ENCODE results near the gene ATAD5. TPM values are rescaled to one million over a fixed set of nuclear protein-coding genes. Genes with fewer than 3 reads are reported as not detected.
A peak's percentile ranks its signal among the peaks of the same experiment; 100 is the strongest.
"Not testable (repeated sequence)": the region's sequence is repeated elsewhere in the genome, so short reads cannot be mapped to it uniquely, and the experiment has no call there.

The ATAD5 gene
- total RNA-seq, 1 donor from 2014 or later, result 1.6 TPM

DNA sequence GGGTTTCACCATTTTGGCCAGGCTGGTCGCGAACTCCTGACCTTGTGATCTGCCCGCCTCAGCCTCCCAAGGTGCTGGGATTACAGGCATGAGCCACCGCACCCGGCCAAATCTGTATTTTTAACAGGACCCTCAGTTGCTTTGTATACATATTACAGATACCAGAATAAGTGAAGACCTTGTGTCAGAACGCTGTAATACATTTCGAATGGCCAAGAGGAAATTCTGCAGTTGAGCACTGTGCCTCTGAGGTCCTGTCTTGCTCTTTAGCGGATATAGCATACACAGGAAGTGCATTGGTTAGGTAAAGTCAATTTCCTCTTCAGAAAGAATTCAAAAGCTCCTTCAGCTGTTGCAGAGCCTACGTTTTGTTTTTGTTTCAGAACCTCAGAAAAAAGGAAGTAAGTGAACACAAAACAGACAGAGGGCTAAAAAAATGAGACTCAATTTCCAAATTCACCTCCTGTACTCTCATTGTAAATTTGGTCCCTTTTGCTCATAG is 22.9 kb upstream of the ATAD5 start:
- Histone ChIP-seq H3K27ac (peak overlapping the region; percentile 60), H3K27me3 (ENCODE audit: low read depth) (no peaks in the 10 kb centered on the region), H3K9me3 (no peaks in the 10 kb centered on the region), H3K36me3 (peaks cover 20% of the 10 kb centered on the region), H3K4me3 (no peak overlapping the region), H3K4me1 (peaks cover 52% of the 10 kb centered on the region)
- intact Hi-C loops (cut with DNase I), result no loop called here
- peak; percentile 81 to 82 for ATAC-seq
- no peak for DNase-seq
- TF ChIP-seq, protein P1, sequence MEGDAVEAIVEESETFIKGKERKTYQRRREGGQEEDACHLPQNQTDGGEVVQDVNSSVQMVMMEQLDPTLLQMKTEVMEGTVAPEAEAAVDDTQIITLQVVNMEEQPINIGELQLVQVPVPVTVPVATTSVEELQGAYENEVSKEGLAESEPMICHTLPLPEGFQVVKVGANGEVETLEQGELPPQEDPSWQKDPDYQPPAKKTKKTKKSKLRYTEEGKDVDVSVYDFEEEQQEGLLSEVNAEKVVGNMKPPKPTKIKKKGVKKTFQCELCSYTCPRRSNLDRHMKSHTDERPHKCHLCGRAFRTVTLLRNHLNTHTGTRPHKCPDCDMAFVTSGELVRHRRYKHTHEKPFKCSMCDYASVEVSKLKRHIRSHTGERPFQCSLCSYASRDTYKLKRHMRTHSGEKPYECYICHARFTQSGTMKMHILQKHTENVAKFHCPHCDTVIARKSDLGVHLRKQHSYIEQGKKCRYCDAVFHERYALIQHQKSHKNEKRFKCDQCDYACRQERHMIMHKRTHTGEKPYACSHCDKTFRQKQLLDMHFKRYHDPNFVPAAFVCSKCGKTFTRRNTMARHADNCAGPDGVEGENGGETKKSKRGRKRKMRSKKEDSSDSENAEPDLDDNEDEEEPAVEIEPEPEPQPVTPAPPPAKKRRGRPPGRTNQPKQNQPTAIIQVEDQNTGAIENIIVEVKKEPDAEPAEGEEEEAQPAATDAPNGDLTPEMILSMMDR (IDR thresholded peaks at IDR 0.05), result no peak

DNA sequence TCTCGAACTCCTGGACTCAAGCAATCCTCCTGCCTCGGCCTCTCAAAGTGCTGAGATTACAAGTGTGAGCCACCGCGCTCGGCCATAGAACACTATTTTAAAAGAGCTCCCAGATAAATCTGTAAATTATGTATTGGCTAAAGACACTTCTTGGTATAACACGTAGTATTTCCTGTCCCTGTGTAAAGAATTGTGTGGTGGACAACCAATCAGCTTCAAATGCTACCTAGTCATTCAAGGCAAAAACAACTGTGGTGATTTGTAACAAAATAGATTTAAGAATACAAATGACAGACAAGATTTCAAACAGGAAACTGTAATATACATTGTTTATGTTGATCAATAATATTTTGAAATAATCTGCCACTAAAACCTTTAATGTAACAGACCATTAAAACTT is 21.9 kb upstream of the ATAD5 start:
- peak overlapping the region; percentile 60 for H3K27ac ChIP-seq

DNA sequence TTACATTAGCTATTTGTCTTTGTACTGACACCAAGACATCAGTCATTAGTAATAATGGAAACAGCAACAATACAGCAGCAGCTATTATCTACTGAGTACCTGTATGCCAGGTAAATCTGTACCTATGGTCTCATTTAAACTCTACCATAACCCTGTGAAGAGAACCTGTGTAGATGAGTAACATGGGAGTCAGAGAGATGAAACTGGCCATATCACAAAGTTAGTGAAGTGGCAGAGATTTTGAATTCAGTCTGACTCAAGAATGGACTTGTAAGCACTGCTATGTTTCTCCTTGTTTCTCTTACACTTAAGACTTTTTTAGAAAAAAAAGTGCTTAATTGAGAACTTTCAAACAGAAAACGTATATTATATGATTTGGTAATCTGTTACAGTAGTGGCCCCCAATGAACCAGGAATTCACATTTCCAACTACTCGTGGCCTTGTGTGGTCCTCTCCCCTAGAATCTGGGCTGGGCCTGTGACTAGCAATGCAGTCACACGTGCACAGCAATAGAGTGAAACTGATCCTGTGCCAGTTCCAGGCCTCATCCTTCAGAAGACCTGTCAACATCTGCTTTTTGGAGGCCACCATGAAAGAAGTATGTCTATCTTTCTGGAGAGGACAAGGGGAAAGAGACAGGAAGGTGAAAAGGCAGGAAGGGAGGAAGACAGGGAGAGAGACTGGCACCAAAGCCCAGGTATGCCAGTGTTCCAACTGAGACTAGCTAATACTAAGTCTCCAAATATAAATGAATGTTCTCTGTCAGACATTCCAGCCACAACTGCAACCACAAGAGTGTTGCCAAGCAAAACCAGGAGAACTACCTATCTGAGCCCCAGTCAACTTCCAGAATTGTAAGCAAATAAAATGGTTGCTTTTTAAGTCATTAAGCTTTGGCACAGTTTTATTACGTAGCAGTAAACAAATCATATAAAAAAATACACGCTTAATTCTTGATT is 19.3 kb upstream of the ATAD5 start:
- H3K9me3 ChIP-seq, result no peaks in the 10 kb centered on the region
- TF ChIP-seq, protein P1 (IDR thresholded peaks at IDR 0.05), result no peak
- no peaks in the 10 kb centered on the region for H3K27me3 ChIP-seq (ENCODE audit: low read depth)
- H3K36me3 ChIP-seq, result peaks cover 11% of the 10 kb centered on the region
- H3K27ac ChIP-seq, result peak overlapping the region; percentile 42
- H3K4me1 ChIP-seq, result peaks cover 52% of the 10 kb centered on the region
- ATAC-seq (no peak), DNase-seq (no peak)
- no peak overlapping the region for H3K4me3 ChIP-seq
- intact Hi-C loops (cut with DNase I), result no loop called here

More for the DNA sequence above, 21.9 kb upstream of the ATAD5 start:
- Histone ChIP-seq H3K4me1 (peaks cover 62% of the 10 kb centered on the region), H3K4me3 (no peak overlapping the region), H3K9me3 (no peaks in the 10 kb centered on the region), H3K36me3 (peaks cover 11% of the 10 kb centered on the region), H3K27me3 (ENCODE audit: low read depth) (no peaks in the 10 kb centered on the region)
- TF ChIP-seq, protein P1 (IDR thresholded peaks at IDR 0.05), result no peak
- intact Hi-C loops (cut with DNase I), result no loop called here
- no peak for DNase-seq
- ATAC-seq, result no peak

GRCh38 chr17:30814236-30814635 is 17.5 kb upstream of the ATAD5 start:
- H3K4me1 ChIP-seq, result peaks cover 45% of the 10 kb centered on the region
- H3K4me3 ChIP-seq, result not testable (repeated sequence)
- ATAC-seq, result peak in 1 of 2 donors; percentile 19

GRCh38 chr17:30814860-30815259 is 16.9 kb upstream of the ATAD5 start:
- intact Hi-C loops (cut with DNase I); H3K4me3 ChIP-seq; H3K36me3 ChIP-seq; H3K27me3 ChIP-seq (ENCODE audit: low read depth); H3K9me3 ChIP-seq: not testable (repeated sequence)
- H3K27ac ChIP-seq, result peak overlapping the region; percentile 62
- peaks cover 45% of the 10 kb centered on the region for H3K4me1 ChIP-seq
- ATAC-seq (peak; percentile 75 to 77), DNase-seq (peak; percentile 82)

More at GRCh38 chr17:30814236-30814635, 17.5 kb upstream of the ATAD5 start:
- Histone ChIP-seq H3K27ac (peak overlapping the region; percentile 62), H3K36me3 (peaks cover 11% of the 10 kb centered on the region)
- DNase-seq; H3K9me3 ChIP-seq; H3K27me3 ChIP-seq (ENCODE audit: low read depth); intact Hi-C loops (cut with DNase I): not testable (repeated sequence)

- no peaks in the 10 kb centered on the region for H3K27me3 ChIP-seq (ENCODE audit: low read depth)
- TF ChIP-seq, protein P1 (IDR thresholded peaks at IDR 0.05), result no peak
- no peaks in the 10 kb centered on the region for H3K36me3 ChIP-seq
- intact Hi-C loops (cut with DNase I), result no loop called here
- ATAC-seq (no peak), DNase-seq (no peak)
- H3K4me3 ChIP-seq, result no peak overlapping the region
- peaks cover 46% of the 10 kb centered on the region for H3K4me1 ChIP-seq
- H3K27ac ChIP-seq, result no peak overlapping the region
- H3K9me3 ChIP-seq, result no peaks in the 10 kb centered on the region
Observed at GRCh38 chr17:30816165-30816564, 15.6 kb upstream of the ATAD5 start.

Data from lower lobe of right lung (tissue), 2 donors.